ENCODE measurements around the gene PRDM5.
"Not testable (repeated sequence)": the region's sequence is repeated elsewhere in the genome, so short reads cannot be mapped to it uniquely, and the experiment has no call there.

PRDM5 gene

GRCh38 chr4:120664851-120665250 lies 257.7 kb downstream of the PRDM5 start:
- POLR2A ChIA-PET, result no interaction called here
- DNase-seq (ENCODE audit: extremely low spot score), result no peak

GRCh38 chr4:120659616-120660170 lies 262.8 kb downstream of the PRDM5 start:
- no peak for TF ChIP-seq CTCF (IDR thresholded peaks at IDR 0.05; ENCODE audit: control extremely low read depth, extremely low read depth, low read depth, missing control alignments)
- ChIA-PET POLR2A (no interaction called here), CTCF (no interaction called here)
- no peak for DNase-seq (ENCODE audit: extremely low spot score)

More at GRCh38 chr4:120664851-120665250, 257.7 kb downstream of the PRDM5 start:
- CTCF ChIA-PET, result interaction anchor here (1.2 to 1.6 kb wide), 2 partner anchors 9 to 11 kb away, joined by 4 read pairs; no protein-coding TSS in a partner anchor
- TF ChIP-seq CTCF (IDR thresholded peaks at IDR 0.05; ENCODE audit: control extremely low read depth, extremely low read depth, low read depth, missing control alignments), result no peak

GRCh38 chr4:120658772-120659171 lies 263.8 kb downstream of the PRDM5 start:
- no peak for DNase-seq (ENCODE audit: extremely low spot score)
- POLR2A ChIA-PET, result no interaction called here
- no peak for TF ChIP-seq CTCF (IDR thresholded peaks at IDR 0.05; ENCODE audit: control extremely low read depth, extremely low read depth, low read depth, missing control alignments)
- CTCF ChIA-PET, result no interaction called here

GRCh38 chr4:120653804-120654573 lies 268.5 kb downstream of the PRDM5 start:
- POLR2A ChIA-PET, result no interaction called here
- TF ChIP-seq CTCF (IDR thresholded peaks at IDR 0.05; ENCODE audit: control extremely low read depth, extremely low read depth, low read depth, missing control alignments), result no peak
- DNase-seq (ENCODE audit: extremely low spot score), result no peak
- CTCF ChIA-PET, result interaction anchor here (1.2 kb wide), 1 partner anchor 54 kb away, joined by 3 read pairs; no protein-coding TSS in a partner anchor

GRCh38 chr4:120648336-120648735 lies 274.2 kb downstream of the PRDM5 start:
- DNase-seq (ENCODE audit: extremely low spot score); CTCF ChIA-PET; POLR2A ChIA-PET: not testable (repeated sequence)

Data from GM10248 (cell line).